Esophagus muscularis mucosa (tissue), 4 donors: ENCODE measurements around the gene LARGE1.

ENCODE experiments used
- EP300 ChIP-seq: sonication (generic); formaldehyde crosslinking; IDR thresholded peaks from one replicate; pipeline ENCODE4 v1.6.1; 2017; ENCODE audit warnings: antibody characterized with exemption
- POLR2AphosphoS5 ChIP-seq, 2 donors: sonication (generic); formaldehyde crosslinking; IDR thresholded peaks; one replicate each; pipeline ENCODE4 v1.6.1; 2017; ENCODE audit warnings: antibody characterized with exemption in 2 of 2
- TF ChIP-seq, protein P1 (sequence below), 3 experiments: fragments of 200-600 bp in 2 of 3; fragments of 450-650 bp in 1 of 3; sonication (generic) in 2 of 3; IDR thresholded peaks; one replicate each; pipeline ENCODE4 v1.5.1; 2017 to 2019; ENCODE audit warnings: antibody characterized with exemption in 3 of 3, mild to moderate bottlenecking in 2 of 3, moderate library complexity in 1 of 3

DNA sequence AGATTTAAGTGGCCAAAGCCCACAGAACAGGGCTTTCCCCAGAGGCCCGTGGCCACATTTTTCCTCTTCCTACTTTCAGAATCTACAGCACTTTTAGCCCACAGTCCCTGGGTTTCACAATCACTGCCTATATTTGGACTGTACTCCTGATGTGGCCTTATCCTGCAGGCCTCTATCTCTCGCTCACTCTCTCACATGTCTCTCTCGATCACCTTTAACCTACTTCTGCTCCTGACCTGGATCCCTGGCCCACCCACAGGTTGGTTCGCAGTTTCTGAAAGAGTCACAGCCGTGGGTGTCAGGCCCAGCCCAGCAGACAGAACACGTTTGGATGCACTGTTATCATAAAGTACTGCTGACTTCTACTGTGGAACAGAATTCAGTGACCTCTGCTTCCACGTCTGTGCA is 55.5 kb downstream of the LARGE1 start:
- TF ChIP-seq, protein P1, sequence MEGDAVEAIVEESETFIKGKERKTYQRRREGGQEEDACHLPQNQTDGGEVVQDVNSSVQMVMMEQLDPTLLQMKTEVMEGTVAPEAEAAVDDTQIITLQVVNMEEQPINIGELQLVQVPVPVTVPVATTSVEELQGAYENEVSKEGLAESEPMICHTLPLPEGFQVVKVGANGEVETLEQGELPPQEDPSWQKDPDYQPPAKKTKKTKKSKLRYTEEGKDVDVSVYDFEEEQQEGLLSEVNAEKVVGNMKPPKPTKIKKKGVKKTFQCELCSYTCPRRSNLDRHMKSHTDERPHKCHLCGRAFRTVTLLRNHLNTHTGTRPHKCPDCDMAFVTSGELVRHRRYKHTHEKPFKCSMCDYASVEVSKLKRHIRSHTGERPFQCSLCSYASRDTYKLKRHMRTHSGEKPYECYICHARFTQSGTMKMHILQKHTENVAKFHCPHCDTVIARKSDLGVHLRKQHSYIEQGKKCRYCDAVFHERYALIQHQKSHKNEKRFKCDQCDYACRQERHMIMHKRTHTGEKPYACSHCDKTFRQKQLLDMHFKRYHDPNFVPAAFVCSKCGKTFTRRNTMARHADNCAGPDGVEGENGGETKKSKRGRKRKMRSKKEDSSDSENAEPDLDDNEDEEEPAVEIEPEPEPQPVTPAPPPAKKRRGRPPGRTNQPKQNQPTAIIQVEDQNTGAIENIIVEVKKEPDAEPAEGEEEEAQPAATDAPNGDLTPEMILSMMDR (IDR thresholded peaks at IDR 0.05), result no peak
- no peak for TF ChIP-seq EP300
- TF ChIP-seq POLR2AphosphoS5 (IDR thresholded peaks at IDR 0.05), result no peak
